CD4-positive, alpha-beta T cell treated with Interleukin-12 subunit alpha and Interleukin-12 subunit beta, for 1 hour (primary cell): ENCODE measurements around the gene PON3.
"Not testable (repeated sequence)": the region's sequence is repeated elsewhere in the genome, so short reads cannot be mapped to it uniquely, and the experiment has no call there.

Experiments
- DNase-seq: peaks from one replicate; pipeline ENCODE4 v3.0.0-alpha.2; 2020

Gene PON3

DNA sequence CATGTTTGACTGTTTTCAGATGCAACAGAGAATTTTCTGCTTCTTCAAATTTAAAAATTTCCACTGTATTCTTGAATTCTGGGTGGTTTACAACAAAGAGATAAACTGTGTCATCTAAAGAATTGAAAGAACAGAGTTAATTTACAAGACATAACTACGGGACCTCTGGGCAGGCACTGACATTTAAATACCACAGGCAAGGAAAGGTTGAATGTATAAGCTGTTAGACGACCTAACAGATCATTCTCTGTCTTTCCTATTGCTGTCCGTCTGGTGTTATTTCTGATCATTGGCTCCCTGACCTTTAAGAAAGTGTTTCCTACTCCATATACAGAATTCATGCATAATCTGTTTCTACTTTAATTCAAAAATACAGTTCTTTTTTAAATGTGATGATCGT lies 15.5 kb upstream of the PON3 start:
- DNase-seq = no peak

DNA sequence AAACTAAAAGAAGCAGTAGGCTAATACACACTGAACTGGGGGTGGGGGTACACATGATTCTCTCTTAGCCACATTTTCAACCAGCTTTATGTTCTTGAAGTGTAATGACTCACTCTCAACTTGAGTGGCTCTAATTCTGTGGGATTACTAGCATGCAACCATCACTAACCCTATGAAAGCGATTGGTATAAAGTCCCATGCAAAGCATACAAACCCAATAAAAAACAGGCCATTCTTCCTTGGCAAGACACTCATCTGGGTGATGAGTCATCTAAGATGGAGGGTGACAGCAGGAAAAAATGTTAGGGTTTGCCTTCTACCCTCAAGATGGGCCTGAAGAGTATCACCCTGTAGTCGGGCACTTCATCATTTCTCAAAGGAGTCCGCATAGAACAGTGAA lies 14.9 kb upstream of the PON3 start:
- no peak for DNase-seq

DNA sequence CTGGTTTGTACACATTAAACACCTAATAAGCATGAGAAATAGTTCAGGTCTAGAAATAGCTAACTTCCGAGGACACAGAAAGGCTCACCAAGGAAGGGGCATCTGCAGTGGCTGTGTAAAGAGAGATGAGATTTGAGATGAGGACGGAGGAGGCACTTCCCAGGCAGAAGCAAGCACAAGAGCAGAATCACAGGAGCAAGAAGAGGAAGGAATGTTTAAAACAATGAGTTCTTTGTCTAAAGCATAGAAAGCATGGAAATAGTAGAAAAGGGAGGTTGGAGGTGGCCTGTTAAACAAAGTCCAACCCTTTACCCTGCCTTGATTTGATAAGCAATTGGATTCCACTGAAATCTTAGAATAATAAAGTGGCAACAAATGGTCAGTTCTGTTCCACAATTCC lies 11.6 kb upstream of the PON3 start:
- DNase-seq = no peak

DNA sequence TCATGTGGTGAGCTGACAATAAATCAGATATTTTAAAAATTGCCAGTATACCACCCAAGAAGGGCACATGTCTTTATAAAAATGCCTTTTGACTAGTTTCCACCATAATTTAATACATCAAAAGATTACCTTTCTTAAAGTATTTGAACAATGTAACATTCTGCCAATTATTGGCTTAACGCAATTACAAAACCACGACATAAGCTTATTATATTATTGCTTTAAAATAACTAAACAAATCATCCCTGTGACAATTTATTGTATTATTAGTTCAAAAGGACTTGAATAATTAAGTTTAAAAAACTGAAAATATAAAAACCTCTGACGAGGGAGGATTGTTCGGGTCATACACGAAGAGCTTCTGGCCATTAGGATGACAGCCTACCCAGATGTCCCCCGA lies 9.6 kb upstream of the PON3 start:
- DNase-seq = no peak

- no peak for DNase-seq
Observed at GRCh38 chr7:95405208-95405607, 9.0 kb upstream of the PON3 start.

DNA sequence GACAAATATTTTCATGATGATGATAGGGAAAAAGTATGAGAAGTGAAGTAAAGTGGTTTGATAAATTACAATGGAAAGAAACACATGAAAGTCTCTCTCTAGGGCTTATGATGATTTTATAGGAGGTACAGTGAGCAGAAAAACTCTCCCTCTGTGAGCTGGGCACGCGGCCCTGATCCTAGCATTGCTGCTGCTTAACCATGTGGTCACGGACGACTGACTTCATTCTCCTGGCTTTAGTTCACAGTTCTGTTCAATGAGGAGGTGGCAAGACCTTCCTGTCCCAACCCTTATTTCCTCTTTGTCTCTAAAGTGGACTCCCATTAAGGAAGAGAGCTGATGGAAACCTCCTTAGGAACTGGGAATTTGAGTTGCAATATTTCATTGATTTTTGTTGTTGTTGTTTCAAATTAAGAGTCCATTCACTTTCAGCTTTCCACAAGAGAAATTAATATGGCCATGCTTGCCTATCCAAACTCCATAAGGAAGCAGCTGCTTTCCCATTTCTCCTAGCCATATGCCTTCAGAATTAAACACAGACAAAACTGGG lies 8.2 kb upstream of the PON3 start:
- DNase-seq = no peak

GRCh38 chr7:95398155-95398940 lies 2.2 kb upstream of the PON3 start:
- no peak for DNase-seq

GRCh38 chr7:95397381-95397780 lies 1.2 kb upstream of the PON3 start:
- DNase-seq = no peak

GRCh38 chr7:95395755-95396135 lies 430 bp downstream of the PON3 start:
- DNase-seq = no peak

DNA sequence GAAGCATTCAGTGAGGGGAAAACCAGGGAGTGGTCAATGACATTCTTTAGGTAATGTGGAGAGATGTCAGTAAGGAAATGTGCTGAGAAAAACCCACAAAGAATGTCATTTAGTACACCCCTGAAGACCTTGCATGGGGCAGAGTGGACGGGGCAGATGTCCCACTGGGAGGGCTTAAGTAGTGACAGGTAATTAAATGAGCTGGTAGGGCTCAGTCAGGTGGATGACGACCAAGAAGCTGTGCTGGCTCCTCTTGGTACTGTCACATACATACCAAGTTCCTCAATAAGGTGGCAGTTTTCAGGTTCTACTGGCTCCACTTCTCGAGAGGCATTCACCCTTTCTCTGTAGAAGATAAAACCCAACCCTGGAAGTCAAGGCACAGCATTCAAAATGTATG lies 1.8 kb downstream of the PON3 start:
- no peak for DNase-seq

DNA sequence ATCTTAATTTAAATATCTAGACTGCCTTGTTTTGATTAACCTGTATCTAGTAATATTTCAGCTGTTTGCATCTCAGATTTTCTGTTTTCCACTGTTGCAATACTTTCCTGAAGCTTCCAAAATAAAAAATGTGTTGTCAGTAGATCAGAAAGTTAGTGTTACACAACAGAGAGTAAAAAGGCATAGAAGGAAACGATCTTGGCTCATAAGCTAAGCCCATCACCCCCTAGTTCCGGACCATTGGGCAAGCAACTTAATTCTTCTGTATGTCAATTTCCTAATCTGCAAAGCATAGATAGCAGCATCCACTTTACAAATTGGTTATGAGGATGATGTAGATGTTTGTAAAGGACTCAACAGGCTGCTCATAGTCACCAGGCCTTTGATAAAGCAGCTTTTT lies 4.4 kb downstream of the PON3 start:
- DNase-seq = no peak

DNA sequence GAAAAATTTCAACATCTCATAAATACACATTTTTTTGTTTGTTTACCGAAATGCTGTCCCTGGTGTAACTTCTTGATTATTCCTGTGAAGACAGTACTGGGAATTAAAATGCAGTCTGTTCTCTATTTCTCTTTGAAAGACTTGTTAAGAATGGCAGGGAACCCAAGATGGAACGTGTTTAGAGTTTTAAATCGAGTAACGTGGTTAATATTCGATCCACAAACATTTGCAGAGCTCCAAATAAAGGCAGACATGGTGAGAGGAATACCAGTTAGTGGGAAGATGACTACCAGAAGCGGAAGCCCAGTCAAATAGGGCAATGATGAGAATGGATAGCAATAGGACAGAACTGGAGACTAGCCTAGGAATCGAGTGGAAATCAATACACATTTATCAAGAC lies 6.7 kb downstream of the PON3 start:
- DNase-seq = no peak

GRCh38 chr7:95379457-95379856 lies 16.7 kb downstream of the PON3 start:
- DNase-seq = not testable (repeated sequence)

GRCh38 chr7:95376632-95377400 lies 19.4 kb downstream of the PON3 start:
- DNase-seq = no peak

DNA sequence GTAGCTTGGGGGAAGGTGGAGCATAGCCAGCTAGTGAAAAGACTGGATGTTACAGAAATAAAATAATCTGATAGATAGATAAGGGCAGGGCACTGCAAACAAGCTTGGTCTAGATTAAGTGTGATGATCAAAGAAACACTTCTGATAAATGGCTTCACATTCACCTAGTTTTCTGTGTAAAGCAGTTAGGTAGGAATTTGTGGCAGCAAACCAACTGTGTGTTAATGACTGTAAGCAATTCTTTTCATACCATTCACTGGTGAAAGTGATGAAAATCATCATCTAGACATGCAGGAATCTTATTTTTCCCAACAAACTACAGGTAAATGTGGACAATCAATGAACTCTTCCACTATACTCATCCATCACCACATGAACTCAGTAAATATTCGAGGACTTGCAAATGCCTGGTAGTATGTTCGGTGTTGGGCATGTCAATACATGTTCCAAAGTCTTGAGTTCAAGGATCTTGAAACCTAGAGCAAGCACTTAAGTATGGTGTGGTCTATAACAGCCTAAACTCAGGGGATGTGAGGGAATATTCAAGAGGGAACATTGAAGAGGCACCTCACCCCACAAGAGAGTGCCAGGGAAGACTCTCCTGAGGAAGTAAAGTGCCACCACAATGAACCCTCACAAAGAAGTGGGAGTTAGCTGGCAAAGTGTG lies 20.5 kb downstream of the PON3 start:
- DNase-seq = no peak

- no peak for DNase-seq
Observed at GRCh38 chr7:95373323-95373722, 22.9 kb downstream of the PON3 start.

DNA sequence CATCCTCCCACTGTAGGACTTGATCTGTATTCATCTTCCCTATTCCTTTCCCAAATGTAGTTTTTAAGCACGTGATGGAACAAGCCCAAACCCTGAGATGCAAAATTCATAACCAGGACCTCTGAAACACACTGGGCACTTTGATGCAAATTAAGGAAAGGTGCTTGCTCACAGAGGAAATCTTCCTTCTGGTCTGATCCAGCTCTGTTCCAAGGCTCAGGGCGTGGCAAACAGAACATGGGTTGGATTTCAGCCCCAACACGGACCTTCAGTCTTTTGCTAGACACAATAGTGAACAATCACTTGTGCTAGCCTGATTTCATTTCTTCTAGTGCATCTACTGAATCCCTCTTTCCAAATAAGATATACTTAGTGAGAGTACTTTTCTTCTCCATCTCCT lies 27.9 kb downstream of the PON3 start:
- DNase-seq = no peak

DNA sequence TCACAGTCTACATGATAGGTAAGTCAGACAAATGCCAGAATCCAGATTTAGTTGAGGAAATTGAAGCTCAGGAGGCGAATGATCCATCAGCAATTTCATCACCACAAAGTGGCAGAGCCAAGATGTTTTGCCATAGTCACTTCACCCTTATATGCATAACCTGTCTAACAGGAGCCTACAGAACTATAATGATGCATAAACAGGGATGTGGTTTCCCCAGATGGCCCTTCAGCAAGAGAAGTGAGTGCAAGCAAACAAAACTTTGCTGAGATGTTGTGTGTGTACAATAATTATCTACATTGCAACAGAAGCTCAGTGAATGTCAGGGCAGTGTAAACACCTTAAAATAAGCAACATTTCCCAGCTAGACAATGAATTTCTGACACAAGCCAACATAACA lies 28.6 kb downstream of the PON3 start:
- DNase-seq = no peak

- DNase-seq = no peak
Observed at GRCh38 chr7:95365151-95365550, 31.0 kb downstream of the PON3 start.

- DNase-seq = no peak
Observed at GRCh38 chr7:95357623-95358022, 38.6 kb downstream of the PON3 start.

- DNase-seq = no peak
Observed at GRCh38 chr7:95342642-95343307, 53.4 kb downstream of the PON3 start.

DNA sequence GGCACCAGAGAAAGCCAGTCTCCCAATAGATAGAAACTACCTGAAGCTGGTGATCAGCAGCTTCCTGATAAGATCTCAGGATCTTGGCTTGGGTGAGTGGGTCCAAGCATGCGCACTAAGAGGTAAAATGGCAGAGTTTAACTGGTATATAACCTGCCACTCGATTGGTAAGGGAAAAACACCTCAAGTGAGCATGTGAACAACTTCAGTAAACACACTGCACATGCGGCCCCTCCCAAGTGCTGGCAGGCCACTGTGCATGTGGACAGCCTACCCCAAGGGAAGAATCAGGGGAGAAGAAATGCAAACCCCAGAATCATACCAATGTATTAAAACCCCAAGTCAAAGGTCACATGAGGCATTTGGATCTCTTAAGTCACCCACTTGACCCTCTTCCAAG lies 54.1 kb downstream of the PON3 start:
- no peak for DNase-seq

GRCh38 chr7:95340491-95340890 lies 55.7 kb downstream of the PON3 start:
- no peak for DNase-seq
